ENCODE results near the gene C2orf74. TPM values are rescaled to one million over a fixed set of nuclear protein-coding genes. Genes with fewer than 3 reads are reported as not detected.
"Not testable (repeated sequence)": the region's sequence is repeated elsewhere in the genome, so short reads cannot be mapped to it uniquely, and the experiment has no call there.

Gene C2orf74
- total RNA-seq, 1 donor from 2014 or later: 9.0 TPM

DNA sequence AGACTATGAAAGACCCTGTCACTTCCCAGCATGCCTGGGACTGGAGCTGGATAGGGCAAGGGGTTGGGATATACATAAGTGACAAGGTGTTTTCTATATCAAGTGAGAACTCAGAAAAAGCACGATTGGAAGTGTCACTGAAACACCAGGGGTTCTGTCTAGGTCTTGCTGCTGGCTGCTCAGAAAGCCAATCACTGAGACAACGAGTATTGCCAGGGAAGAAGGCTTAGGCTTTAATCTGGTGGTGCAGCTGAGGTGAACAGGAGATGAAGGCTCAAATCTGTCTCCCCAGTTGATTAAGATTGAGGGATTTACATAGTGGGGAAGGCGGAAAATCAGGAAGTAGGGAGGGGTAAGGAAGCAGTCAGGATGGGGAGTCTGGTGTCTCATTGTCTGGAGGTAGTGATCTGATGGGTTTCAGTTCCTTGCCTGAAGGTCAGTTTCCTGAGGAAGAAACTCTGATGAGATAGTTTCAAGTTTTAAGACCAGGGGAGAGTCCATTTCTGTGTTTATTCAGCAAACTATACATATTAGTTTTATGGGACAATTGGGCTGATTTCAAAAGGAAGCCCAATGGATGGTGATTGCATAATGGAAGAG lies 3.5 kb upstream of the C2orf74 start:
- H3K4me3 Mint-ChIP-seq: no peak overlapping the region
- DNase-seq (ENCODE audit: low read depth, low spot score): no peak
- peaks cover 11% of the 10 kb centered on the region for H3K9me3 Mint-ChIP-seq
- no peaks in the 10 kb centered on the region for H3K27me3 Mint-ChIP-seq (ENCODE audit: low read depth)
- no peak overlapping the region for H3K27ac Mint-ChIP-seq (ENCODE audit: unreplicated experiment)
- H3K4me1 Mint-ChIP-seq: no peaks in the 10 kb centered on the region
- H3K36me3 Mint-ChIP-seq (ENCODE audit: low read depth): peaks cover 18% of the 10 kb centered on the region
- TF ChIP-seq, protein P1, sequence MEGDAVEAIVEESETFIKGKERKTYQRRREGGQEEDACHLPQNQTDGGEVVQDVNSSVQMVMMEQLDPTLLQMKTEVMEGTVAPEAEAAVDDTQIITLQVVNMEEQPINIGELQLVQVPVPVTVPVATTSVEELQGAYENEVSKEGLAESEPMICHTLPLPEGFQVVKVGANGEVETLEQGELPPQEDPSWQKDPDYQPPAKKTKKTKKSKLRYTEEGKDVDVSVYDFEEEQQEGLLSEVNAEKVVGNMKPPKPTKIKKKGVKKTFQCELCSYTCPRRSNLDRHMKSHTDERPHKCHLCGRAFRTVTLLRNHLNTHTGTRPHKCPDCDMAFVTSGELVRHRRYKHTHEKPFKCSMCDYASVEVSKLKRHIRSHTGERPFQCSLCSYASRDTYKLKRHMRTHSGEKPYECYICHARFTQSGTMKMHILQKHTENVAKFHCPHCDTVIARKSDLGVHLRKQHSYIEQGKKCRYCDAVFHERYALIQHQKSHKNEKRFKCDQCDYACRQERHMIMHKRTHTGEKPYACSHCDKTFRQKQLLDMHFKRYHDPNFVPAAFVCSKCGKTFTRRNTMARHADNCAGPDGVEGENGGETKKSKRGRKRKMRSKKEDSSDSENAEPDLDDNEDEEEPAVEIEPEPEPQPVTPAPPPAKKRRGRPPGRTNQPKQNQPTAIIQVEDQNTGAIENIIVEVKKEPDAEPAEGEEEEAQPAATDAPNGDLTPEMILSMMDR (conservative IDR thresholded peaks at IDR 0.05): no peak

DNA sequence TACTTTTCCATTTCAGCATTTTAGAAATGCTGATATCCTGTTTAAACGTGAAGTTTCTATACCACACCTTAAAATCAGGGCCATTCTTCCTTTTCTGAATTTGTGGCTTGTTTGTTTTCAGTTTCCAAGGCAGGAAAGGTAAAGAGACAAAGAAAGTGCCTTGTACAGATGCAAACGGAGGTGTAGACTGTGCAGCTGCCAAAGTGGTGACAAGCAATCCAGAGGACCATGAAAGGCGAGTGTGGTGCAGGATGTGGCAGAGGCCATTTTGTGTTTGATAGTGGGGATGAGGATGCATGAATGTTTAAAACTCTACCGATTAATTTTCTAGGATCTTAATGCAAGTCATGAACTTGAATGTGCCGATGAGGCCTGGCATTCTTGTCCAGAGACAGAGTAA lies 733 bp downstream of the C2orf74 start:
- Mint-ChIP-seq H3K9me3 (peaks cover 11% of the 10 kb centered on the region), H3K4me1 (no peaks in the 10 kb centered on the region), H3K36me3 (ENCODE audit: low read depth) (peaks cover 30% of the 10 kb centered on the region), H3K27ac (ENCODE audit: unreplicated experiment) (no peak overlapping the region), H3K27me3 (ENCODE audit: low read depth) (no peaks in the 10 kb centered on the region), H3K4me3 (no peak overlapping the region)
- DNase-seq (ENCODE audit: low read depth, low spot score): no peak
- TF ChIP-seq, protein P1 (conservative IDR thresholded peaks at IDR 0.05): no peak

DNA sequence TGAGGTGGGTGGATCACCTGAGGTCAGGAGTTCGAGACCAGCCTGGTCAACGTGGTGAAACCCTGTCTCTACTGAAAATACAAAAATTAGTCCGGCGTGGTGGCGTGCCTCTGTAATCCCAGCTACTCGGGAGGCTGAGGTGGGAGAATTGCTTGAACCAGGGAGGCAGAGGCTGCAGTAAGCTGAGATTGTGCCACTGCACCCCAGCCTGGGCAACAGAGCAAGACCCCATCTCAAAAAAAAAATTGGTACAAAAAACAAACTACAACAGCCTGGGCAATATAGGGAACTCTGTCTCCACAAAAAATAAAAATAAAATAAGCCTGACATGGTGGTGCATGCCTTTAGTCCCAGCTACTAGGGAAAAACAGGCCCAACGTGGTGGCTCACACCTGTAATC lies 3.1 kb downstream of the C2orf74 start:
- H3K27ac Mint-ChIP-seq (ENCODE audit: unreplicated experiment): peak overlapping the region; percentile 35
- not testable (repeated sequence) for DNase-seq (ENCODE audit: low read depth, low spot score); H3K9me3 Mint-ChIP-seq; H3K4me1 Mint-ChIP-seq; H3K27me3 Mint-ChIP-seq (ENCODE audit: low read depth); H3K4me3 Mint-ChIP-seq
- peaks cover 23% of the 10 kb centered on the region for H3K36me3 Mint-ChIP-seq (ENCODE audit: low read depth)

DNA sequence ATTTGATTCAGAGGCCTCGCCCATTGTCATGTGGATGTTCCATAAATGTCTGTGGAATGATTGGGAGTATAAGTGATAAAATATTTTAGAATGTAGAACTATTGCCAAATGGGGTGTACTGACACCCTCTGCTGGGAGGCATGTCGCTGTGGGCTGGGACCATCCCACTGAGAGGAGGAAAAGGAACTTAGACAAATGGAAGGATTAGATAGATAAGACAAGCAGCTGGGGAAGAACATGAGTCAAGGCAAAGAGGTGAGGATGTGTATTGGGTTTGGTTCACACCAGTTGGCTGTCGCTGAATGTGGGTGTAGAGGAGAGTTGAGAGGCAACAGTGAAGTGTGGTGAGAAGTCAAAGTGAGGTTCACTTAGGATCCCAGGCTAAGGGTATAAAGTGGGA lies 4.0 kb downstream of the C2orf74 start:
- no peaks in the 10 kb centered on the region for H3K27me3 Mint-ChIP-seq (ENCODE audit: low read depth)
- no peaks in the 10 kb centered on the region for H3K4me1 Mint-ChIP-seq
- DNase-seq (ENCODE audit: low read depth, low spot score): no peak
- peaks cover 22% of the 10 kb centered on the region for H3K36me3 Mint-ChIP-seq (ENCODE audit: low read depth)
- TF ChIP-seq, protein P1 (conservative IDR thresholded peaks at IDR 0.05): no peak
- no peak overlapping the region for H3K27ac Mint-ChIP-seq (ENCODE audit: unreplicated experiment)
- no peak overlapping the region for H3K4me3 Mint-ChIP-seq
- H3K9me3 Mint-ChIP-seq: peaks cover 3% of the 10 kb centered on the region

DNA sequence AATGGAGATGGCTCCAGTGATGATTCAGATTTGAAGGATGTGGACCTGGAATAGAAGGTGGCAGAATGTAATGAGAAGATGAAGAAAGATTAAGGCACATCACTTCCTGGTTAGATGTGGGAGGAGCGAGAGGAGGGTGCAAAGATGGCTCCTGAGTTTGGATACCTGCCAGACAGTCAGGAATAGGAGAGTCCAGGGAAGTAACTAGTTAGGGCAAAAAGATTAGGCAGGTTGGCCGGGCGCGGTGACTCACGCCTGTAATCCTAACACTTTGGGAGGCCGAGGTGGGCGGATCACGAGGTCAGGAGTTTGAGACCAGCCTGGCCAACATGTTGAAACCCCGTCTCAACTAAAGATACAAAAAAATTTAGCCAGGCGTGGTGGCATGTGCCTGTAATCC lies 5.6 kb downstream of the C2orf74 start:
- H3K9me3 Mint-ChIP-seq: no peaks in the 10 kb centered on the region
- TF ChIP-seq, protein P1 (conservative IDR thresholded peaks at IDR 0.05): no peak
- no peaks in the 10 kb centered on the region for H3K4me1 Mint-ChIP-seq
- H3K27me3 Mint-ChIP-seq (ENCODE audit: low read depth): no peaks in the 10 kb centered on the region
- no peak overlapping the region for H3K27ac Mint-ChIP-seq (ENCODE audit: unreplicated experiment)
- no peak for DNase-seq (ENCODE audit: low read depth, low spot score)
- peaks cover 19% of the 10 kb centered on the region for H3K36me3 Mint-ChIP-seq (ENCODE audit: low read depth)
- H3K4me3 Mint-ChIP-seq: no peak overlapping the region

DNA sequence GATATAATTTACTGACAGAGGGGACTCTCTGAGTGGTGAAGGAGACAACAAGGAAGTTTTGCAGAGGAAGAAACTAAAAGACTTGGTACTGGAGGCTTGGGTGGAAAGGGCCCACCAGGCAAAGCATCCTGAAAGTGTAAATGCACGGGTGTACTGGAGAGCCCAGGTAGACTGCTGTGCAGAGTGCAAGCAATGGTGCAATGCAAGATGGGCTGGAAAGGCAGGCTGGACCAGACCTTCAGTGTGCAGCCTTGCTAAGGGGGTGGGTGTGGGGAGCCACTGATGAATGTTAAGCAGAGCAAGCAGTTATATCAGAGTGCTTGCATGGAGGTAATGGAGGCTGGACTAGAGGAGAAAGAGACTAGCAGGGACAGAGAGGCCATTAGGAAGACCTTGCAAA lies 10.7 kb downstream of the C2orf74 start:
- TF ChIP-seq, protein P1 (conservative IDR thresholded peaks at IDR 0.05): no peak
- Mint-ChIP-seq H3K27ac (ENCODE audit: unreplicated experiment) (no peak overlapping the region), H3K27me3 (ENCODE audit: low read depth) (peaks cover 2% of the 10 kb centered on the region), H3K36me3 (ENCODE audit: low read depth) (peaks cover 6% of the 10 kb centered on the region), H3K9me3 (peaks cover 3% of the 10 kb centered on the region), H3K4me3 (no peak overlapping the region), H3K4me1 (peaks cover 8% of the 10 kb centered on the region)
- DNase-seq (ENCODE audit: low read depth, low spot score): no peak
